D341Med (cell line): ENCODE measurements around the gene FNDC8.
"Not testable (repeated sequence)": the region's sequence is repeated elsewhere in the genome, so short reads cannot be mapped to it uniquely, and the experiment has no call there.

Experiments
- DNase-seq: peaks from one replicate; pipeline ENCODE4 v3.0.0; 2012; ENCODE audit warnings: low spot score

Gene FNDC8

DNA sequence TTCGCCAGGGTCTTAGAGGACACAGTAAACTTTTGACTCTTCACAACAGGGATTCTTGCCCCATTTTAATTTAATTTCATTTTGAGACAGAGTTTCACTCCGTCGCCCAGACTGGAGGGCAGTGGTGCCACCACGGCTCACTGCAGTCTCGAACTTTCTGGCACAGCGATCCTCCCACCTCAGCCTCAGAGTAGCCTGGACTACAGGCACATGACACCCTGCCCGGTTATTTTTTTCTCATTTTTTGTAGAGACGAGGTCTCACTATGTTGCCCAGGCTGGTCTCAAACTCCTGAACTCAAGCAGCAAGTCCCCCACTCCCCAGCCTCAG is 21.0 kb downstream of the FNDC8 start:
- DNase-seq = no peak

DNA sequence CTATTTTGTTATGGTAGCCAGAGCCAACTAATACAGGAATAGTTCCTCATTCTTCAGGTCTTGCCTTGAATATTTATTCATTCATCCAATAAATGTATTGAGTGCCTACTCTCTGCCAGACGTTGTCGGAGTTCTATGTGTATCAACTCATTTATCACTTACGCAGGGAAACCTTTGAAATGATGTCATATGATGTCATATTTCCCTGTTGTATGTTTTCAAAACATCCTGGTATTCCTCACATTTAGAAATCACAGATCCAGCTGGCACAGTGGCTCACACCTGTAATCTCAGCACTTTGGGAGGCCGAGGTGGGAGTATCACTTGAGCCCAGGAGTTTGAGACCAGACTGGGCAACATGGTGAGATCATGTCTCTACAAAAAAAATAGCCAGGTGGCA is 23.4 kb downstream of the FNDC8 start:
- DNase-seq = no peak

- no peak for DNase-seq
These were observed 24.9 kb downstream of the FNDC8 start for GRCh38 chr17:35146214-35146833.

GRCh38 chr17:35147375-35147905 is 26.0 kb downstream of the FNDC8 start, which contains the start of gene UNC45B:
Gene UNC45B, plus strand, starts transcription at chr17:35147817. Its CDS starts 447 bp downstream, at chr17:35148264.
- no peak for DNase-seq

DNA sequence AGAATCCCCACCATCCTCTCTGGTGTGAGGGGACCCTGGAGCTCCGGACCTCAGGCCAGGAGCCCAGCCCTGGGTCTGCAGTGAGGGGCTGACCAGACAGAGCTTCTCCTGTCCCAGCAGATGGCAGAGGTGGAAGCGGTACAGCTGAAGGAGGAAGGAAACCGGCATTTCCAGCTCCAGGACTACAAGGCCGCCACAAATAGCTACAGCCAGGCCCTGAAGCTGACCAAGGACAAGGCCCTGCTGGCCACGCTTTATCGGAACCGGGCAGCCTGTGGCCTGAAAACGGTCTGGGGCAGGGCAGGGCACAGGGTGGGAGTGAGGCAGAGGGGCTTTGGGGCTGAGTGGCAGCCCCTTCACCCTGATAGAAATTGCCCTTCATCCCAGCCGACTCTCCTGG is 26.7 kb downstream of the FNDC8 start:
- no peak for DNase-seq

GRCh38 chr17:35149941-35150340 is 28.5 kb downstream of the FNDC8 start:
- no peak for DNase-seq

DNA sequence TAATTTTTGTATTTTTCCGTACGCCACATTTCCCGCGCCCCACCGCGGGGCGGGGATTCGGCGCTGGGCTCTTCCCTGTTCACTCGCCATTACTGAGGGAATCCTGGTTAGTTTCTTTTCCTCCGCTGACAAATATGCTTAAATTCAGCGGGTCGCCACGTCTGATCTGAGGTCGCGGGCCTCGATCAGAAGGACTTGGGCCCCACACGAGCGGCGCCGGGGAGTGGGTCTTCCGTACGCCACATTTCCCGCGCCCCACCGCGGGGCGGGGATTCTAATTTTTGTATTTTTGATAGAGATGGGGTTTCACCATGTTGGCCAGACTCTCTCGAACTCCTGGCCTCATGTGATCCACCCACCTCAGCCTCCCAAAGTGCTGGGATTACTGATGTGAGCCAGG is 29.7 kb downstream of the FNDC8 start:
- DNase-seq = not testable (repeated sequence)

GRCh38 chr17:35152421-35153140 is 31.2 kb downstream of the FNDC8 start:
- DNase-seq = no peak

GRCh38 chr17:35154196-35155165 is 33.1 kb downstream of the FNDC8 start:
- DNase-seq = no peak

DNA sequence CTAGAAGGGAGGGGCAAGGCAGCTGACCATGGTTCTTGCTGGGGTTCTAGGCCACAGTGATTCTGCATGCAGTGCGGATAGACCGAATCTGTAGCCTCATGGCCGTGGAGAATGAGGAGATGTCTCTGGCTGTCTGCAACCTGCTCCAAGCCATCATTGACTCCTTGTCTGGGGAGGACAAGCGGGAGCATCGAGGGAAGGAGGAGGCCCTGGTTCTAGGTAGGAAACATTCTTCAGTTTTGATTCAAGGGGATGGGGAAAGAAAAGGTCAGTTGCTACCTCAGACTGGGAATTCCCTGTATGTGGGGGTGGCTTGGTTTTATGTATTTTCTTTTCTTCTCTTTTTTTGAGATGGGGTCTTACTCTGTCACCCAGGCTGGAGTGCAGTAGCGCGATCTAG is 33.8 kb downstream of the FNDC8 start:
- DNase-seq = no peak

DNA sequence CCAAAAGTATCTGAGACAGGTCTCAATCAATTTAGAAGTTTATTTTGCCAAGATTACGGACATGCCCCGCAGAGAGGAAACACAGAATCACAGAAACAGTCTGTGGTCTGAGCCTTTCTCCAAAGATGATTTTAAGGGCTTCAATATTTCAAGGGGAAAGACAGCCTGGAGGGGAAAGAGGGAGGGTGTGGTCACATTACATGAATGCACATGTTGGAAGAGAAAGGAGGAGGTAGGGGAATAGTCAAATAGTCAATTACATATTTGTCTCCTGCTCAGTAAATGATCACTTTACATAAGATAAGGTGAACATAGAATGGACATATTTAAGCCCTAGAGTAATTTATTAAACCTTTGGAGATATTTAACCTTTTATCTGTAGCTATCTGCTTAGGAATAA is 38.5 kb downstream of the FNDC8 start:
- DNase-seq = no peak

DNA sequence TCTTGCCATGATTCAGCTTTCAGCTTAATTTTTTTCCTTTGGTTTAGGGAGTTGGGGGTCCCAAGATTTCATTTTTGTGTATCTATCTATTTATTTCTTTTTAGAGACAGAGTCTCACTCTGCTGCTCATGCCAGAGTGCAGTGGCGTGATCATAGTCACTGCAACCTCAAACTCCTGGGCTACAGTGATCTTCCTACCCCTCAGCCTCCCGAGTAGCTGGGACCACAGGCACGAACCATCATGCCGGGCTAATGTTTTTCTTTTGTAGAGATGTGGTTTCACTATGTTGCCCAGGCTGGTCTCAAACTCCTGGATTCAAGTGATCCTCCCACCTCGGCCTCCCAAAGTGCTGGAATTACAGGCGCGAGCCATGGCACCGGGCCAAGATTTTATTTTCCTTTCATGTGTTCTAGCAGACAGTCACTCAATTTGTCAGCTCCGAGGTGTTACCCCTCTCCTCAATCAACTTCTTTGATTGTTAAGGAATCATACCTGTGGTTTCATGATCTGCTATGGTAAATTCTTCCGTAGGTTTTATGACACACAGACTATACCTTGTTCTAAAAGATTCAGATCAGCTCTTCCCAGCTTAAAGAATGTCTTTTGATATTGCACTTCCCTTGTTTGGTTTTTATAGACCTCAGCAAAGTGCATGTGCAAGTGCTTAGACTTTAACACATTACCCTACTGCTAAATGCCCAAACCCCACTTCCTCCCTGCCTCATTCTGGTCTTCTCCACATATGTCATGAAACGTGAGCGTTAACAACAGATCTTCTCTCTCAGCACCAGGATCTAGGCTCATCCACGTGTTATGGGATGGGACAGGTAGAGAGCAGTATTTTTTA is 39.2 kb downstream of the FNDC8 start:
- DNase-seq = no peak

GRCh38 chr17:35161281-35161761 is 39.9 kb downstream of the FNDC8 start:
- DNase-seq = no peak

- no peak for DNase-seq
These were observed 41.3 kb downstream of the FNDC8 start for GRCh38 chr17:35162755-35163154.

DNA sequence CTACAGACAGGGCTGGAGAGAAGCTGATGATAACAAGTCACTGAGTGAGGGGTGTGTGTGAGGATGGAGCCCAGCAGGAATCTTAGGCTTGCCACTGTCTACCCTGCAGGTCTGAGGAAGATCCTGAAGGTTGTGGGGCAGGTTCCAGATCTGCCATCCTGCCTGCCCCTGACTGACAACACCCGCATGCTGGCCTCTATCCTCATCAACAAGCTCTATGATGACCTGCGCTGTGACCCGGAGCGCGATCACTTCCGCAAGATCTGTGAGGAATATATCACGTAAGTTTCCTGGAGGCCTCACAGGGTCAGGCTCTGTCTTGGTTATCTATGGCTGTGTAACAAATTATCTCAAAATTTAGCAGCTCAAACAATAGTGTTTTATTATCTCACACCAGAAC is 42.5 kb downstream of the FNDC8 start:
- DNase-seq = no peak

DNA sequence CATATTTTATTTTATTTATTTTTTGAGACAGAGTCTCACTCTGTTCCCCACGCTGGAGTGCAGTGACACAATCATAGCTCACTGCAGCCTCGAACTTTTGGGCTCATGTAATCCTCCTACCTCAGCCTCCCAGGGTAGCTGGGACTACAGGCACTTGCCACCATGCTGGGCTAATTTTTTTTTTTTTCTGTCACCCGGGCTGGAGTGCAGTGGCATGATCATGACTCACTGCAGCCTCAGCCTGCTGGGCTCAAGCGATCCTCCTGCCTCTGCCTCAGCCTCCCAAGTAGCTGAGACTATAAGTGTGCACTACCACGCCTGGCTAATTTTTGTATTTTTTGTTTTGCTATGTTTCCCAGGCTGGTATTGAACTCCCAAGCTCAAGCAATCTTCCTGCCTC is 43.3 kb downstream of the FNDC8 start:
- no peak for DNase-seq

- DNase-seq = no peak
These were observed 45.1 kb downstream of the FNDC8 start for GRCh38 chr17:35166526-35166925.

DNA sequence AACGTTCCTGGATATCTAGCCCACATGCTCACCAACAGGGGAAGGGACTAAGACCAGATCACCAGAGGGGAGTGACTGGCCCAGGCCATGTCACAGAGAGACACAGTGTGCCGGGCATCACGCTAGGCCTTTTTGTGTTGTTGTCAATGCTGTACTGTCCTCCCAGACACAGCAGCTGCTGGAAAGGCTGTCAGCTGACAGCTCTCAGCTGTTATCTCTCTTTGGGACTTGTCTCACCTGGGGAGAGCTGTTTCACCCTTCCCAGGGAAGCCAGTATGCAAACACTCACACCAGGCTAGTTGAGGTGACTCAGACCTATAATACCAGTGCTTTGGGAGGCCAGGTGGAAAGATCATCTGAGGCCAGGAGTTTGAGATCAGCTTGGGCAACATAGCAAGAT is 45.6 kb downstream of the FNDC8 start:
- DNase-seq = no peak

DNA sequence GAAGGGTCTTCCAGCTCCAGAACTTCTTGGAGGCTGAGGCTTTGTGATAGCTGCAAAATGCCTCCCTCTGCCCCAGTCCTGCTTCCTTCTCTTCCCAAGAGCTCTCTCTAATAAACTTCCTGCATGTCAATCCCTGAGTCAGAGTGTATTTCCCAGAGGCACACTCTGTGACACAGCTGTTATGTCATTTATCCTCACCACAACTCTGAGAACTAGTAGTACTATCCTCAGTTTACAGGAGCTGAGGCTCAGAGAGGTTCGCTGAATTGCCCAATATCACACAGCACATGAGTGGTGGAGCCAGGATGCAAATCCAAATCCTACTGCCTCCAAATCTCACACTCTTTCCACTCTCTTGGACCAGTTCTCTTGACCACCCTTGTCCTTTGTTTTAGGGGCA is 46.3 kb downstream of the FNDC8 start:
- no peak for DNase-seq

DNA sequence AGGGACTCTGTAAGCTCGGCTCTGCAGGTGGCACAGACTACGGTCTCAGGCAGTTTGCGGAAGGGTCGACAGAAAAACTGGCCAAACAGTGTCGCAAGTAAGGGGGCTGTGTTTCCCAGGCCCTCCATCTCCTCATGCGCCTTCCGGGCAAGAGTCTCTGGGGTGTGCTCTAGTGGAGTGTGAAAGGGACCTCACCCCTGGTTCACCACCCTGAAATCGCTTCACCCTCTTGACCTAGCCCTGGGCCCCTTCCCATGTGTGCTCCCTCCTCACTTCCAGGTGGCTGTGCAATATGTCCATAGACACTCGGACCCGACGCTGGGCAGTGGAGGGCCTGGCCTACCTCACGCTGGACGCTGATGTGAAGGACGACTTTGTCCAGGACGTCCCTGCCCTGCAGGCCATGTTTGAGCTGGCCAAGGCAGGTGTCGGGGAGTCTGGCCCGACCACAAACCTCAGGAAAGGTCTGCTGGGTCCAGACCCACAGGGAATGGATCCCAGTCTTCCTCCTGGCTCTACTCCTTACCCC is 48.5 kb downstream of the FNDC8 start:
- DNase-seq = no peak
